Ovary (tissue), 9 donors: ENCODE measurements around the gene PLXNA2. TPM values are rescaled to one million over a fixed set of nuclear protein-coding genes. Genes with fewer than 3 reads are reported as not detected.

Experiments used
- DNase-seq, 5 donors: peaks; one replicate each; pipeline ENCODE4 v3.0.0-alpha.2; 2019 to 2020
- H3K27ac ChIP-seq, 2 donors: fragments of 200-600 bp; one replicate each; pipeline versions ENCODE4 v1.5.1 to v1.8.0; 2019 to 2022
- H3K27me3 ChIP-seq: fragments of 200-600 bp; one replicate; pipeline ENCODE4 v1.8.0; 2022
- H3K36me3 ChIP-seq: fragments of 200-600 bp; sonication (generic); one replicate; pipeline ENCODE4 v1.5.1; 2019
- H3K4me1 ChIP-seq: one replicate; pipeline ENCODE4 v1.8.1; 2013; ENCODE audit warnings: mild to moderate bottlenecking, moderate library complexity; ENCODE audit not compliant: insufficient read depth
- H3K4me3 ChIP-seq: fragments of 200-600 bp; sonication (generic); one replicate; pipeline ENCODE4 v1.5.1; 2017
- H3K9me3 ChIP-seq, 2 donors: fragments of 200-600 bp in 1 of 2; sonication (generic) in 1 of 2; one replicate each; pipeline versions ENCODE4 v1.5.1 to v1.8.1; 2013 to 2019; ENCODE audit warnings: mild to moderate bottlenecking in 1 of 2, moderate library complexity in 1 of 2
- CTCF ChIP-seq, 3 donors: fragments of 450-650 bp in 2 of 3; fragments of 200-600 bp in 1 of 3; IDR thresholded peaks; one replicate each; pipeline versions ENCODE4 v1.5.1 to v1.8.0; 2016 to 2022; ENCODE audit warnings: antibody characterized with exemption in 3 of 3, mild to moderate bottlenecking in 1 of 3
- EP300 ChIP-seq: sonication (generic); formaldehyde crosslinking; IDR thresholded peaks from one replicate; pipeline ENCODE4 v1.6.1; 2017; ENCODE audit warnings: antibody characterized with exemption
- POLR2A ChIP-seq: fragments of 450-650 bp; IDR thresholded peaks from one replicate; pipeline ENCODE4 v1.6.1; 2017; ENCODE audit warnings: antibody characterized with exemption, mild to moderate bottlenecking, moderate library complexity
- WGBS, 3 donors: extraction: QIAGEN DNeasy Blood & Tissue Kit in 1 of 3; methylation state at CpG; one replicate each; pipeline versions ENCODE4 v1.1.5 to v1.1.7; 2013 to 2017; 5-methylcytosine and 5-hydroxymethylcytosine counted together
- intact Hi-C, 4 donors: fragments of 100-400 bp; cut with DNase I; formaldehyde crosslinking; loops; one replicate each; pipeline versions ENCODE4 v1.11.0 to v1.15.1; 2022 to 2023
- polyA plus RNA-seq, 2 donors: library from polyadenylated mRNA; stranded (reverse); fragments of 200-250 nt in 1 of 2; fragments of 350-450 nt in 1 of 2; fragmentation: Illumina TruSeq in 1 of 2; extraction: RNeasy Lipid Tissue Mini Kit (QIAGEN cat#74804) in 1 of 2; gene quantifications; one replicate each; pipeline ENCODE4 v1.2.3, GENCODE V29; 2013 to 2014
- total RNA-seq, 7 donors: library from RNA; depleted of rRNA in 2 of 7; stranded (reverse); fragments of >200 nt in 2 of 7; fragmentation: NEBNext Ultra II Directional in 3 of 7; extraction: Animal tissue kit (Norgen Biotek cat#: 25700) in 3 of 7; gene quantifications; one replicate each; pipeline versions ENCODE4 v1.1.0 to v1.2.4, GENCODE V29; 2016 to 2023
- donor health status: DM: no; HTN: no; CAD: no; lungs with moderate emphysema.
- donor health status: DM: no; HTN: no; CAD: no.
- donor health status: Bipolar disorder and iron deficiency.
- donor health status: DM: yes; HTN: yes; CAD: no.
- donor health status: DM: no; HTN: no; CAD: no.
- donor health status: DM: yes; HTN: yes; CAD: no.

PLXNA2 gene
- total and polyA plus RNA-seq, 9 donors, result 10.7 to 71.5 (median 44.0) TPM

- no peaks in the 10 kb centered on the region for H3K9me3 ChIP-seq
- H3K27me3 ChIP-seq, result no peaks in the 10 kb centered on the region
- WGBS, 3 donors, result 68 to 78% (median 70%) methylated on average over 6 of the region's 6 CpGs
- intact Hi-C loops, result no loop called here
- no peak for DNase-seq
- no peak for TF ChIP-seq EP300
- H3K36me3 ChIP-seq, result no peaks in the 10 kb centered on the region
- no peak overlapping the region for H3K27ac ChIP-seq
- no peak overlapping the region for H3K4me3 ChIP-seq
- H3K4me1 ChIP-seq, result peaks cover 6% of the 10 kb centered on the region
Measured at GRCh38 chr1:208172423-208173145, 71.6 kb downstream of the PLXNA2 start.

GRCh38 chr1:208171616-208172422 lies 72.4 kb downstream of the PLXNA2 start:
- intact Hi-C loops, result no loop called here
- Histone ChIP-seq H3K36me3 (no peaks in the 10 kb centered on the region), H3K9me3 (no peaks in the 10 kb centered on the region), H3K4me3 (no peak overlapping the region), H3K27me3 (no peaks in the 10 kb centered on the region), H3K27ac (no peak overlapping the region), H3K4me1 (peaks cover 6% of the 10 kb centered on the region)
- no peak for DNase-seq
- TF ChIP-seq EP300 (no peak), CTCF (IDR thresholded peaks at IDR 0.05) (no peak), POLR2A (no peak)
- WGBS, 3 donors, result 85 to 88% (median 86%) methylated on average over 7 of the region's 7 CpGs

GRCh38 chr1:208170252-208170651 lies 73.9 kb downstream of the PLXNA2 start:
- Histone ChIP-seq H3K27me3 (no peaks in the 10 kb centered on the region), H3K4me1 (peaks cover 6% of the 10 kb centered on the region), H3K27ac (no peak overlapping the region), H3K4me3 (no peak overlapping the region), H3K9me3 (no peaks in the 10 kb centered on the region), H3K36me3 (no peaks in the 10 kb centered on the region)
- 66 to 79% (median 67%) methylated on average over 4 of the region's 4 CpGs for WGBS, 3 donors
- intact Hi-C loops, result no loop called here
- TF ChIP-seq EP300 (no peak), POLR2A (no peak), CTCF (IDR thresholded peaks at IDR 0.05) (no peak)
- DNase-seq, result no peak

- H3K4me3 ChIP-seq, result no peak overlapping the region
- intact Hi-C loops, result no loop called here
- no peak for DNase-seq
- TF ChIP-seq POLR2A, result no peak
- no peak for TF ChIP-seq CTCF (IDR thresholded peaks at IDR 0.05)
- no peaks in the 10 kb centered on the region for H3K36me3 ChIP-seq
- WGBS, 3 donors, result 70 to 91% (median 84%) methylated on average over 8 of the region's 8 CpGs
- H3K27me3 ChIP-seq, result no peaks in the 10 kb centered on the region
- H3K27ac ChIP-seq, result no peak overlapping the region
- no peaks in the 10 kb centered on the region for H3K9me3 ChIP-seq
- H3K4me1 ChIP-seq, result peaks cover 3% of the 10 kb centered on the region
Measured at GRCh38 chr1:208169081-208169879, 74.9 kb downstream of the PLXNA2 start.
